Measurements from ENCODE around the gene SENP8. TPM values are rescaled to one million over a fixed set of nuclear protein-coding genes. Genes with fewer than 3 reads are reported as not detected.

Gene SENP8
- total RNA-seq, 1 experiment from 2014 or later = 2.0 TPM

- Histone ChIP-seq H3K27ac (ENCODE audit: low read depth, low read length, poor library complexity, severe bottlenecking) (no peak overlapping the region), H3K36me3 (ENCODE audit: insufficient read depth, low read length, poor library complexity, severe bottlenecking) (no peaks in the 10 kb centered on the region), H3K4me1 (ENCODE audit: insufficient read depth, low read length, poor library complexity, severe bottlenecking) (peaks cover 7% of the 10 kb centered on the region), H3K27me3 (replicated peaks; ENCODE audit: insufficient read depth, low read depth, low read length, poor library complexity) (no peaks in the 10 kb centered on the region), H3K9me3 (ENCODE audit: low read depth, low read length, poor library complexity, severe bottlenecking) (no peaks in the 10 kb centered on the region), H3K4me3 (ENCODE audit: low read depth, low read length, poor library complexity, severe bottlenecking) (no peak overlapping the region)
- peak; percentile 24 for DNase-seq (ENCODE audit: low spot score)
- TF ChIP-seq CTCF (conservative IDR thresholded peaks at IDR 0.05; ENCODE audit: low read depth, low read length) (no peak), EZH2 (IDR thresholded peaks at IDR 0.05; ENCODE audit: borderline replicate concordance, low read depth, low read length, poor library complexity, severe bottlenecking) (no peak)
- CTCF ChIA-PET = no interaction called here
- no TSS peak for BruUV-seq (replicated peaks)
- POLR2A ChIA-PET (ENCODE audit: low non-redundant PET) = no interaction called here
- intact Hi-C loops (cut with micrococcal nuclease; ENCODE audit: unreplicated experiment) = no loop called here
Measured at GRCh38 chr15:72168808-72169190, 50.6 kb downstream of the SENP8 start.

DNA sequence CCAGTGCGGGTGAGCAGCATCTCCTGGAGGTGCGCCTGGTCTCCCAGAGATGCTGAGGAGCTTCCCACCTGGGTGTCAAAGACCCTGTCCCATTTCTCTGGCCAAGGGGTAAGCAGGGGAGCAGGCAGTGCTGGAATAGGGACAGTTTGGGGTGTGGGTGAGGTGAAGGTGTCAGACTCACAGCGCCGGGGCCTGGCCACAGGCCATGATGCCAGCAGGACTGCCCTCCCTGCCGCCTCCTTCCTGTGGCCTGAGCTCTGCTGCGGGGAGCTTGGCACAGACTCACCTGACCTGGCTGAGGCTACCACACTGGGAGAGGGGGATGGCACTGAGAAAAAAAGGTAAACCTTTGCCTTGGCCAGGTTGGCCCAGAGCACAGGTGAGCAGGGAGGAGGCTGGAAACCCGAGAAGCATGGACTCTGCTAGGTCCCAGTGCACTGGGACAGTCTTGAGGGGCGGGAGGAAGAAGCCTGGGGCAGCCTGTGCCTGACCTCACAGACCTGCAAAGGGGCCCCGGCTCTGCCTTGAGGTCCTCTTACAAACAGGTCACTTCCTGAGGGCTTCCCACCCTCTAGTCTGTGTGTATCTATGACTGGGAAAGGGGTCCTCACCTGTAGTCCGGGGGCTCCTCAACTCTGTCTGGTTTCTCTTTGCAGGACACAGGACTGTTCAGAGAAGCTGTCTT lies 51.2 kb downstream of the SENP8 start:
- H3K27me3 ChIP-seq (replicated peaks; ENCODE audit: insufficient read depth, low read depth, low read length, poor library complexity) = no peaks in the 10 kb centered on the region
- no peak for TF ChIP-seq EZH2 (IDR thresholded peaks at IDR 0.05; ENCODE audit: borderline replicate concordance, low read depth, low read length, poor library complexity, severe bottlenecking)
- intact Hi-C loops (cut with micrococcal nuclease; ENCODE audit: unreplicated experiment) = no loop called here
- CTCF ChIA-PET = no interaction called here
- BruUV-seq (replicated peaks) = no TSS peak
- DNase-seq (ENCODE audit: low spot score) = no peak
- H3K4me1 ChIP-seq (ENCODE audit: insufficient read depth, low read length, poor library complexity, severe bottlenecking) = peaks cover 7% of the 10 kb centered on the region
- POLR2A ChIA-PET (ENCODE audit: low non-redundant PET) = no interaction called here
- H3K4me3 ChIP-seq (ENCODE audit: low read depth, low read length, poor library complexity, severe bottlenecking) = no peak overlapping the region
- no peak overlapping the region for H3K27ac ChIP-seq (ENCODE audit: low read depth, low read length, poor library complexity, severe bottlenecking)
- no peaks in the 10 kb centered on the region for H3K9me3 ChIP-seq (ENCODE audit: low read depth, low read length, poor library complexity, severe bottlenecking)
- H3K36me3 ChIP-seq (ENCODE audit: insufficient read depth, low read length, poor library complexity, severe bottlenecking) = no peaks in the 10 kb centered on the region

DNA sequence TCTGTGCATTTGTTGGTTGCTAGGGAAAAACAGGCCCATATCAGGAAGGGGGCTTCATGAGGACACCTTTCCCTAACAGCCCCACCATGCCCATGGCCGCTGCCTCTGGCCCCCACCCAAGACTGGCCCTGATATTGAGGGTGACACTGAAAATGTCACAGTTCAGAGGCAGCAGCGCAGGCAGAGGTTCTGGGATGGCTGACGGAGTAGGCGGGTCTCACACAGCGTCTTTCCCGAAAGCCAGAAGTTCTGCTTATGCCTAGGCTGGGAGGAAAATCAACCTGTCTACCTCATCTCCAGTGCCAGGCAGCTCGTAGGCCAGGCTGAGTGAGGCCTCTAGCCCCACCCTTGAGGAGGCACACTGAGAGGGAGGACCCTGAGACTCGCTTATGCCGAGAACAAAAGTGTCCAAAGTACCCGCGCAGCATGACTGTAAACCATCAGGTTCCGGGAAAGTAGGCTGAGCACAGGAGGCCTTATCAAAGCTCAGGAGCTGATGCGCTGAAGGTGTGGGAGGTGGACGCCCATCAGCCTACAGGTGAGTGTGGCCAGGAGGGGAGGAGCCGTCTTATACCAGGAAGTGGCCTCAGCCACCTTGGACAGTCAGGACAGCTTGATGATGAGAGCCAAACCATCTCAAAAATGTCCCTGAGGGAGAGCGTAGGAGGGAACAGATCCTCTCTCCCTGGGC lies 51.9 kb downstream of the SENP8 start:
- TF ChIP-seq EZH2 (IDR thresholded peaks at IDR 0.05; ENCODE audit: borderline replicate concordance, low read depth, low read length, poor library complexity, severe bottlenecking) (no peak), CTCF (conservative IDR thresholded peaks at IDR 0.05; ENCODE audit: low read depth, low read length) (no peak)
- no TSS peak for BruUV-seq (replicated peaks)
- H3K27me3 ChIP-seq (replicated peaks; ENCODE audit: insufficient read depth, low read depth, low read length, poor library complexity) = no peaks in the 10 kb centered on the region
- CTCF ChIA-PET = no interaction called here
- POLR2A ChIA-PET (ENCODE audit: low non-redundant PET) = no interaction called here
- DNase-seq (ENCODE audit: low spot score) = no peak
- peaks cover 7% of the 10 kb centered on the region for H3K4me1 ChIP-seq (ENCODE audit: insufficient read depth, low read length, poor library complexity, severe bottlenecking)
- no peak overlapping the region for H3K27ac ChIP-seq (ENCODE audit: low read depth, low read length, poor library complexity, severe bottlenecking)
- no peak overlapping the region for H3K4me3 ChIP-seq (ENCODE audit: low read depth, low read length, poor library complexity, severe bottlenecking)
- intact Hi-C loops (cut with micrococcal nuclease; ENCODE audit: unreplicated experiment) = no loop called here
- H3K36me3 ChIP-seq (ENCODE audit: insufficient read depth, low read length, poor library complexity, severe bottlenecking) = no peaks in the 10 kb centered on the region
- no peaks in the 10 kb centered on the region for H3K9me3 ChIP-seq (ENCODE audit: low read depth, low read length, poor library complexity, severe bottlenecking)

Measured in A673 (cell line).